IPS-18c (cell line): Measurements from ENCODE around the gene NPDC1.
"Not testable (repeated sequence)": the region's sequence is repeated elsewhere in the genome, so short reads cannot be mapped to it uniquely, and the experiment has no call there.

Experiments used
- H3K4me3 ChIP-seq: 2 replicates; pipeline ENCODE4 v1.7.0; 2013; ENCODE audit warnings: low read depth, mild to moderate bottlenecking, low read length, moderate library complexity; ENCODE audit not compliant: insufficient read depth
- H3K9me3 ChIP-seq: one replicate; pipeline ENCODE4 v1.6.1; 2013; ENCODE audit warnings: mild to moderate bottlenecking, low read length, moderate library complexity; ENCODE audit not compliant: control insufficient read depth, insufficient read depth

NPDC1 gene

GRCh38 chr9:137012694-137013570 lies 33.0 kb downstream of the NPDC1 start:
- H3K4me3 ChIP-seq: no peak overlapping the region
- H3K9me3 ChIP-seq: peaks cover 2% of the 10 kb centered on the region

GRCh38 chr9:137011907-137012675 lies 33.9 kb downstream of the NPDC1 start:
- Histone ChIP-seq H3K4me3 (no peak overlapping the region), H3K9me3 (peaks cover 2% of the 10 kb centered on the region)

GRCh38 chr9:137011156-137011555 lies 34.8 kb downstream of the NPDC1 start:
- H3K4me3 ChIP-seq: no peak overlapping the region
- H3K9me3 ChIP-seq: peaks cover 2% of the 10 kb centered on the region

- peaks cover 2% of the 10 kb centered on the region for H3K9me3 ChIP-seq
- no peak overlapping the region for H3K4me3 ChIP-seq
Observed at GRCh38 chr9:137009938-137010732, 35.8 kb downstream of the NPDC1 start.

- no peak overlapping the region for H3K4me3 ChIP-seq
- H3K9me3 ChIP-seq: peaks cover 2% of the 10 kb centered on the region
Observed at GRCh38 chr9:137009217-137009616, 36.8 kb downstream of the NPDC1 start.

GRCh38 chr9:137008312-137008711 lies 37.7 kb downstream of the NPDC1 start:
- Histone ChIP-seq H3K9me3 (peaks cover 2% of the 10 kb centered on the region), H3K4me3 (no peak overlapping the region)

GRCh38 chr9:137007816-137008270 lies 38.1 kb downstream of the NPDC1 start:
- no peak overlapping the region for H3K4me3 ChIP-seq
- peaks cover 2% of the 10 kb centered on the region for H3K9me3 ChIP-seq

- peaks cover 2% of the 10 kb centered on the region for H3K9me3 ChIP-seq
Observed at GRCh38 chr9:137007108-137007815, 38.7 kb downstream of the NPDC1 start.

GRCh38 chr9:137006116-137007003 lies 39.6 kb downstream of the NPDC1 start:
- H3K4me3 ChIP-seq: no peak overlapping the region
- peaks cover 2% of the 10 kb centered on the region for H3K9me3 ChIP-seq

More at GRCh38 chr9:137007108-137007815, 38.7 kb downstream of the NPDC1 start:
- no peak overlapping the region for H3K4me3 ChIP-seq

- not testable (repeated sequence) for H3K9me3 ChIP-seq, H3K4me3 ChIP-seq
Observed at GRCh38 chr9:137004285-137004684, 41.7 kb downstream of the NPDC1 start.

GRCh38 chr9:137002646-137003041 lies 43.3 kb downstream of the NPDC1 start:
- H3K4me3 ChIP-seq: no peak overlapping the region

GRCh38 chr9:137001857-137002645 lies 43.9 kb downstream of the NPDC1 start:
- no peaks in the 10 kb centered on the region for H3K9me3 ChIP-seq

More at GRCh38 chr9:137002646-137003041, 43.3 kb downstream of the NPDC1 start:
- H3K9me3 ChIP-seq: no peaks in the 10 kb centered on the region

GRCh38 chr9:137000177-137000930 lies 45.6 kb downstream of the NPDC1 start:
- Histone ChIP-seq H3K9me3 (no peaks in the 10 kb centered on the region), H3K4me3 (no peak overlapping the region)

More at GRCh38 chr9:137001857-137002645, 43.9 kb downstream of the NPDC1 start:
- no peak overlapping the region for H3K4me3 ChIP-seq

- no peak overlapping the region for H3K4me3 ChIP-seq
- no peaks in the 10 kb centered on the region for H3K9me3 ChIP-seq
Observed at GRCh38 chr9:136997830-136998234, 48.1 kb downstream of the NPDC1 start.
